DND-41 (cell line): ENCODE data around the gene GALNTL6.

Experiments
- ATAC-seq: fragments of 200-7000 bp; cut with Tn5 transposase; 3 replicates; pipeline ENCODE4 v1.9.1; 2021; ENCODE audit warnings: low read depth; ENCODE audit not compliant: insufficient read depth
- DNase-seq: peaks from one replicate; pipeline ENCODE4 v3.0.0-alpha.2; 2020
- H2AFZ ChIP-seq: 2 replicates; pipeline ENCODE4 v1.6.0; 2012; ENCODE audit warnings: low read depth, low read length
- H3K27ac ChIP-seq: 2 replicates; pipeline ENCODE4 v1.5.1; 2012; ENCODE audit warnings: low read length, inconsistent platforms
- H3K27me3 ChIP-seq: fragments of 200-600 bp; sonication (generic); 2 replicates; pipeline ENCODE4 v1.6.0; 2012; ENCODE audit warnings: low read length, mild to moderate bottlenecking, inconsistent platforms; ENCODE audit not compliant: insufficient read depth, poor library complexity
- H3K36me3 ChIP-seq: 2 replicates; pipeline ENCODE4 v1.5.1; 2012; ENCODE audit warnings: low read length, inconsistent platforms; ENCODE audit not compliant: insufficient read depth
- H3K4me1 ChIP-seq: 2 replicates; pipeline ENCODE4 v1.5.1; 2012; ENCODE audit warnings: mild to moderate bottlenecking, low read length; ENCODE audit not compliant: insufficient read depth
- H3K4me2 ChIP-seq: 2 replicates; pipeline ENCODE4 v1.6.0; 2012; ENCODE audit warnings: mild to moderate bottlenecking, moderate library complexity, low read length, inconsistent platforms; ENCODE audit not compliant: insufficient read depth
- H3K4me3 ChIP-seq, 2 experiments: fragments of 200-600 bp in 1 of 2; shearing (Covaris generic) in 1 of 2; 2 replicates each; pipeline ENCODE4 v1.5.1; 2012 to 2016; ENCODE audit warnings: inconsistent platforms in 2 of 2, low read length in 2 of 2, mild to moderate bottlenecking in 2 of 2, low read depth in 1 of 2, moderate library complexity in 1 of 2
- H3K79me2 ChIP-seq: 2 replicates; pipeline ENCODE4 v1.6.0; 2012; ENCODE audit warnings: low read length, inconsistent platforms; ENCODE audit not compliant: insufficient read depth
- H3K9ac ChIP-seq: 2 replicates; pipeline ENCODE4 v1.6.0; 2012; ENCODE audit warnings: low read depth, mild to moderate bottlenecking, inconsistent platforms, low read length, moderate library complexity
- H3K9me3 ChIP-seq: 2 replicates; pipeline ENCODE4 v1.5.1; 2012; ENCODE audit warnings: low read length, moderate library complexity, mild to moderate bottlenecking, inconsistent platforms; ENCODE audit not compliant: insufficient read depth, severe bottlenecking
- H4K20me1 ChIP-seq: 2 replicates; pipeline ENCODE4 v1.6.0; 2012; ENCODE audit warnings: low read length; ENCODE audit not compliant: insufficient read depth
- EZH2 ChIP-seq: IDR thresholded peaks from 3 replicates; pipeline ENCODE4 v1.6.1; 2012; ENCODE audit warnings: borderline replicate concordance, low read depth, mild to moderate bottlenecking, moderate library complexity, low read length, inconsistent platforms; ENCODE audit not compliant: severe bottlenecking
- TF ChIP-seq, protein P1 (sequence below): IDR thresholded peaks from 2 replicates; pipeline ENCODE4 v1.5.1; 2012; ENCODE audit warnings: borderline replicate concordance, low read length, moderate library complexity, mild to moderate bottlenecking; ENCODE audit not compliant: poor library complexity, severe bottlenecking; ENCODE audit errors: extremely low read depth

The GALNTL6 gene

DNA sequence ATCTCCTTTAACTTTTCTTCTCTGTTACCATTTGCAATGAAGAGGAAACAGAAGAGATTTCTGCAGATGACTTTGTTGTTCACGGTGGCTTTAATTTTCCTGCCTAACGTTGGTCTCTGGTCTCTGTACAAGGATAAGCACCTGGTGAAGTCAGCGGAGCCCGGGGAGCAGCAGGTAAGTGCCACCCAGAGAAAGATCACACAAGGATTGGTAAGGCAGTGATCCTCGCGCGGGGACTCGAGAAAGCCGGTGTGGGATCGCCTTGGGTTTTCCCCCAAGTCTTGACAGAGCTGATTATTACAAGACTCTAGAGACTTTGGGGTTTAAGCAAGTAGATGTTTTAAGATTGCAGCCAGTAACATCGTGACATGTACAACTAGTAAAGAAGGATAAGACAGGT lies 1.3 kb downstream of the GALNTL6 start:
- no peak overlapping the region for H2AFZ ChIP-seq
- no peaks in the 10 kb centered on the region for H4K20me1 ChIP-seq
- no peak overlapping the region for H3K27ac ChIP-seq
- H3K9ac ChIP-seq, result no peak overlapping the region
- no peak for TF ChIP-seq EZH2
- TF ChIP-seq, protein P1, sequence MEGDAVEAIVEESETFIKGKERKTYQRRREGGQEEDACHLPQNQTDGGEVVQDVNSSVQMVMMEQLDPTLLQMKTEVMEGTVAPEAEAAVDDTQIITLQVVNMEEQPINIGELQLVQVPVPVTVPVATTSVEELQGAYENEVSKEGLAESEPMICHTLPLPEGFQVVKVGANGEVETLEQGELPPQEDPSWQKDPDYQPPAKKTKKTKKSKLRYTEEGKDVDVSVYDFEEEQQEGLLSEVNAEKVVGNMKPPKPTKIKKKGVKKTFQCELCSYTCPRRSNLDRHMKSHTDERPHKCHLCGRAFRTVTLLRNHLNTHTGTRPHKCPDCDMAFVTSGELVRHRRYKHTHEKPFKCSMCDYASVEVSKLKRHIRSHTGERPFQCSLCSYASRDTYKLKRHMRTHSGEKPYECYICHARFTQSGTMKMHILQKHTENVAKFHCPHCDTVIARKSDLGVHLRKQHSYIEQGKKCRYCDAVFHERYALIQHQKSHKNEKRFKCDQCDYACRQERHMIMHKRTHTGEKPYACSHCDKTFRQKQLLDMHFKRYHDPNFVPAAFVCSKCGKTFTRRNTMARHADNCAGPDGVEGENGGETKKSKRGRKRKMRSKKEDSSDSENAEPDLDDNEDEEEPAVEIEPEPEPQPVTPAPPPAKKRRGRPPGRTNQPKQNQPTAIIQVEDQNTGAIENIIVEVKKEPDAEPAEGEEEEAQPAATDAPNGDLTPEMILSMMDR, result no peak
- no peaks in the 10 kb centered on the region for H3K4me1 ChIP-seq
- H3K4me2 ChIP-seq, result no peak overlapping the region
- ATAC-seq (no peak), DNase-seq (no peak)
- no peaks in the 10 kb centered on the region for H3K9me3 ChIP-seq
- H3K27me3 ChIP-seq, result no peaks in the 10 kb centered on the region
- no peak overlapping the region for H3K4me3 ChIP-seq
- H3K36me3 ChIP-seq, result no peaks in the 10 kb centered on the region
- H3K79me2 ChIP-seq, result no peaks in the 10 kb centered on the region

DNA sequence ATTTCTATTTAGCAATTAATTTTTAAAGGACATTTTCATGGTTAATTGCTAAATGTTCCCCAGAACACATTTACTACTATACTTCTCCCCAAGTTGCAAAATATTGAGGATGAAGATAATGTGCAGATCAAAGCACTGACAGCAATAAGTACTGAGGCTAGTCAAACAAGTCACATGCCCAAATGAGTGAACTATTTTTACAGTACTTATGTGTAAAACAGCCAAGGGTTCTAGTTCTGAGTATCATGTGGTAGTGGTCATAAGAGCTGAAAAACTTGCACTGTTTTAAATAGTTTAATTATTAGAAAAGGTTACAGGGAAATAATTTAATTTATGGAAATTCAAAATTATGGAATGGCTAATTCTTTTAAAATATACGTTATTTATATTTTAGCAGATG lies 3.8 kb downstream of the GALNTL6 start:
- TF ChIP-seq, protein P1, result no peak
- no peak for TF ChIP-seq EZH2
- ATAC-seq (no peak), DNase-seq (no peak)
- H2AFZ ChIP-seq, result no peak overlapping the region
- H3K4me1 ChIP-seq, result no peaks in the 10 kb centered on the region
- H3K4me3 ChIP-seq, result no peak overlapping the region
- H3K4me2 ChIP-seq, result no peak overlapping the region
- H3K27ac ChIP-seq, result no peak overlapping the region
- no peaks in the 10 kb centered on the region for H3K27me3 ChIP-seq
- H3K36me3 ChIP-seq, result no peaks in the 10 kb centered on the region
- H4K20me1 ChIP-seq, result no peaks in the 10 kb centered on the region
- no peak overlapping the region for H3K9ac ChIP-seq
- no peaks in the 10 kb centered on the region for H3K9me3 ChIP-seq
- no peaks in the 10 kb centered on the region for H3K79me2 ChIP-seq

DNA sequence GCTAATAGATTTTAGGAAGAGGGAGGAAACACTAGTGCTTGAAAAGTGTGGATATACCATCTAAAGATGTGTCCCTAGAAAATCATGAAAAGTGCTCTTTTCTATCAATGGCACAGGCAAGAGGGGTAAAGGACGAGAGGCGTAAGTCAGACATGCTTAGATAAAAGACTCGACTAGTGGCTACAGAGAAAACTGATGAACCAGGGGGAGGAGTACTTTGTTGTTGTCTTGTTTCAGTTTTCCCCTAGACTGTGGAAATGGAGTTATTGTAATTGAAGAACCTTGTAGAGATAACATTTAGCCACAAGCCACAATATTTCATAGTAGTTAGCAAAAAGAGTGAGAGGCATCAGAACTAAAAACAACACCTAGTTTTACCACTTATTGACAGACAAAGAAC lies 21.4 kb downstream of the GALNTL6 start:
- no peak overlapping the region for H2AFZ ChIP-seq
- H3K9ac ChIP-seq, result no peak overlapping the region
- H3K27me3 ChIP-seq, result no peaks in the 10 kb centered on the region
- no peaks in the 10 kb centered on the region for H3K79me2 ChIP-seq
- H3K9me3 ChIP-seq, result no peaks in the 10 kb centered on the region
- TF ChIP-seq EZH2, result no peak
- TF ChIP-seq, protein P1, result no peak
- no peak overlapping the region for H3K27ac ChIP-seq
- no peak overlapping the region for H3K4me3 ChIP-seq
- no peaks in the 10 kb centered on the region for H4K20me1 ChIP-seq
- H3K36me3 ChIP-seq, result no peaks in the 10 kb centered on the region
- no peak overlapping the region for H3K4me2 ChIP-seq
- H3K4me1 ChIP-seq, result no peaks in the 10 kb centered on the region
- no peak for ATAC-seq
- no peak for DNase-seq

DNA sequence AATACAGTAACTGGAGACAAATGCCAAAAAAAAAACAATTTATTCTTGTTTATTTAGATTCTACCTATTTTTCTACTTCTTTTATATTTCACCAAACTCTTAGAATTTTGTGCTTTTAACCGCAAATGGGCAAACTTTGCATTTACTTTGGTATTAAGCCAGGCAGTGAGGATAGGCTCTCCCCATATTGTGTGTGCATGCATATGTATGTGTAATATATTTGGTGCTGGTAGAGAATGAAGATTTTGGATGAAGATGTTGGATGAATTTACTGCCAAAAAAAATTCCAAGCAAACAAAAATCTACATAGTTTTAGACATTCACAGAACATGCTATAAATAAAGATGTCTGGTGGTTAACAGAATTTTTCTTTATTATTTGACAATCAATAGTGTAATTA lies 30.3 kb downstream of the GALNTL6 start:
- DNase-seq, result no peak
- H3K79me2 ChIP-seq, result no peaks in the 10 kb centered on the region
- no peaks in the 10 kb centered on the region for H4K20me1 ChIP-seq
- H3K27ac ChIP-seq, result no peak overlapping the region
- H3K4me2 ChIP-seq, result no peak overlapping the region
- H3K4me1 ChIP-seq, result no peaks in the 10 kb centered on the region
- no peaks in the 10 kb centered on the region for H3K36me3 ChIP-seq
- H3K9me3 ChIP-seq, result no peaks in the 10 kb centered on the region
- H3K4me3 ChIP-seq, result no peak overlapping the region
- H2AFZ ChIP-seq, result no peak overlapping the region
- no peak overlapping the region for H3K9ac ChIP-seq
- TF ChIP-seq, protein P1, result no peak
- TF ChIP-seq EZH2, result no peak
- no peak for ATAC-seq
- no peaks in the 10 kb centered on the region for H3K27me3 ChIP-seq
